H1 (cell line): ENCODE results near the gene RAI14. TPM values are rescaled to one million over a fixed set of nuclear protein-coding genes. Genes with fewer than 3 reads are reported as not detected.

ENCODE experiments used
- CEBPB ChIP-seq: IDR thresholded peaks from 2 replicates; pipeline ENCODE4 v1.6.1; 2012; ENCODE audit warnings: low read depth, low read length
- CHD7 ChIP-seq: fragments of 300-600 bp; sonication (generic); IDR thresholded peaks from 2 replicates; pipeline ENCODE4 v1.7.1; 2012; ENCODE audit warnings: low read length, moderate library complexity, mild to moderate bottlenecking, inconsistent platforms; ENCODE audit not compliant: insufficient replicate concordance
- HDAC2 ChIP-seq, 2 experiments: fragments of 300-600 bp in 1 of 2; sonication (generic) in 1 of 2; IDR thresholded peaks; 2 replicates each; pipeline ENCODE4 v1.6.1; 2011 to 2012; ENCODE audit warnings: low read depth in 2 of 2, low read length in 2 of 2, mild to moderate bottlenecking in 2 of 2, moderate library complexity in 2 of 2, borderline replicate concordance in 1 of 2, inconsistent platforms in 1 of 2
- MAX ChIP-seq: IDR thresholded peaks from 2 replicates; pipeline ENCODE4 v1.6.1; 2012; ENCODE audit warnings: inconsistent platforms
- SUZ12 ChIP-seq: fragments of 200-600 bp; sonication (generic); IDR thresholded peaks from 2 replicates; pipeline ENCODE4 v1.6.1; 2012; ENCODE audit warnings: mild to moderate bottlenecking, inconsistent platforms, low read length, moderate library complexity, mixed read lengths
- polyA plus RNA-seq, 7 experiments: library from polyadenylated mRNA; depleted of rRNA in 3 of 7; stranded (reverse) in 5 of 7; unstranded in 2 of 7; fragments of >200 nt in 5 of 7; fragments of 200-250 nt in 2 of 7; gene quantifications; 1 replicate in 5 of 7; 2 replicates in 1 of 7; 4 replicates in 1 of 7; pipeline versions ENCODE4 v1.2.1 to v1.2.3, GENCODE V29; 2011 to 2013; ENCODE audit warnings: missing spikeins in 2 of 7, mixed read lengths in 2 of 7
- total RNA-seq: library from RNA; stranded (reverse); fragmentation: NEBNext Ultra II Directional; extraction: Animal tissue kit (Norgen Biotek cat#: 25700); gene quantifications from 2 replicates; pipeline ENCODE4 v1.2.1, GENCODE V29; 2021

RAI14 gene
- total and polyA plus RNA-seq, 2 of the 8 experiments (the other 6 are each of a cell fraction or from before 2014, with no cell fraction given), result 48.4 to 210 TPM

GRCh38 chr5:34731435-34732232 is 75.5 kb downstream of the RAI14 start (continued):
- TF ChIP-seq CHD7 (no peak), SUZ12 (no peak), HDAC2 (IDR thresholded peaks at IDR 0.05; ENCODE audit: borderline replicate concordance in 1 of 2, low read depth in 2 of 2, low read length in 2 of 2) (no peak), MAX (peak; percentile 33; the same call in 1 of the 2 replicates), CEBPB (no peak)
- TF ChIP-seq, all 59 proteins: peak for 1
